PC-3 (cell line): ENCODE measurements around the gene POLDIP2. TPM values are rescaled to one million over a fixed set of nuclear protein-coding genes. Genes with fewer than 3 reads are reported as not detected.

Source experiments
- ATAC-seq: fragments of 200-7000 bp; cut with Tn5 transposase; 2 replicates; pipeline ENCODE4 v1.9.1; 2020; ENCODE audit warnings: mild to moderate bottlenecking, moderate library complexity
- BruUV-seq: library from RNA; stranded (reverse); fragments of 400-500 nt; replicated peaks from 2 replicates; lab custom pipeline; 2021; lab: Mats Ljungman, UMichigan
- CTCF ChIA-PET: fragments of 300-600 bp; sonication (Branson Sonifier 250); formaldehyde crosslinking; loops from one replicate; lab custom pipeline; 2022; ENCODE audit warnings: antibody characterized with exemption; lab: Charles Lee
- POLR2A ChIA-PET: fragments of 300-600 bp; sonication (Branson Sonifier 250); formaldehyde crosslinking; loops from one replicate; lab custom pipeline; 2022; ENCODE audit warnings: antibody characterized with exemption; ENCODE audit not compliant: unreplicated experiment; lab: Charles Lee
- DNase-seq: peaks from one replicate; pipeline ENCODE4 v3.0.0-alpha.2; 2015
- H2AFZ ChIP-seq: fragments of 300-600 bp; sonication (generic); 2 replicates; pipeline ENCODE4 v1.6.0; 2016; ENCODE audit warnings: antibody characterized with exemption, low read length
- H3F3A ChIP-seq: fragments of 300-600 bp; sonication (generic); one replicate; pipeline ENCODE4 v1.6.0; 2017; ENCODE audit warnings: antibody characterized with exemption, low read length, control low read depth, mild to moderate bottlenecking; ENCODE audit not compliant: unreplicated experiment
- H3K27ac ChIP-seq: fragments of 300-600 bp; sonication (generic); 2 replicates; pipeline ENCODE4 v1.5.1; 2016; ENCODE audit warnings: mild to moderate bottlenecking, low read length
- H3K27me3 ChIP-seq: fragments of 300-600 bp; sonication (generic); 2 replicates; pipeline ENCODE4 v1.6.1; 2016; ENCODE audit warnings: low read length, mixed read lengths
- H3K36me3 ChIP-seq: fragments of 300-600 bp; sonication (generic); 2 replicates; pipeline ENCODE4 v1.6.1; 2016; ENCODE audit warnings: low read depth, mixed run types, low read length, mixed read lengths
- H3K4me1 ChIP-seq: fragments of 300-600 bp; sonication (generic); 2 replicates; pipeline ENCODE4 v1.5.1; 2016; ENCODE audit warnings: low read length; ENCODE audit not compliant: insufficient read depth
- H3K4me2 ChIP-seq: fragments of 300-600 bp; sonication (generic); 2 replicates; pipeline ENCODE4 v1.6.0; 2016; ENCODE audit warnings: low read length
- H3K4me3 ChIP-seq: fragments of 300-600 bp; sonication (generic); 2 replicates; pipeline ENCODE4 v1.5.1; 2016; ENCODE audit warnings: mild to moderate bottlenecking, low read length, mixed read lengths
- H3K79me2 ChIP-seq: fragments of 300-600 bp; sonication (generic); 2 replicates; pipeline ENCODE4 v1.6.1; 2017; ENCODE audit warnings: low read length, mixed read lengths
- H3K9ac ChIP-seq: fragments of 300-600 bp; sonication (generic); 2 replicates; pipeline ENCODE4 v1.6.0; 2016; ENCODE audit warnings: mild to moderate bottlenecking, low read length
- H3K9me2 ChIP-seq: fragments of 300-600 bp; sonication (generic); replicated peaks from 2 replicates; pipeline ENCODE4 v1.6.1; 2016; ENCODE audit warnings: mixed run types, low read length, mixed read lengths
- H3K9me3 ChIP-seq: fragments of 300-600 bp; sonication (generic); 2 replicates; pipeline ENCODE4 v1.6.1; 2016; ENCODE audit warnings: low read length, mixed read lengths
- H4K20me1 ChIP-seq: fragments of 300-600 bp; sonication (generic); 2 replicates; pipeline ENCODE4 v1.6.1; 2016; ENCODE audit warnings: low read length, mixed read lengths
- CTCF ChIP-seq: fragments of 300-600 bp; sonication (generic); conservative IDR thresholded peaks from 2 replicates; pipeline ENCODE4 v1.5.1; 2017; ENCODE audit warnings: antibody characterized with exemption, low read depth, mild to moderate bottlenecking, low read length
- EZH2 ChIP-seq: fragments of 300-600 bp; sonication (generic); IDR thresholded peaks from one replicate; pipeline ENCODE4 v1.6.1; 2017; ENCODE audit warnings: antibody characterized with exemption, mild to moderate bottlenecking, low read length; ENCODE audit not compliant: unreplicated experiment
- EZH2phosphoT487 ChIP-seq: fragments of 300-600 bp; sonication (generic); IDR thresholded peaks from 2 replicates; pipeline ENCODE4 v1.6.1; 2018; ENCODE audit warnings: mild to moderate bottlenecking, antibody characterized with exemption, low read length, borderline replicate concordance
- intact Hi-C: fragments of 100-400 bp; cut with micrococcal nuclease; formaldehyde crosslinking; loops from 2 replicates; pipeline ENCODE4 v1.9.0; 2023
- total RNA-seq: library from RNA; depleted of rRNA; stranded (reverse); fragments of >200 nt; gene quantifications from 2 replicates; pipeline ENCODE4 v1.2.3, GENCODE V29; 2014

The POLDIP2 gene
- total RNA-seq, 1 experiment from 2014 or later = 137 TPM

- TF ChIP-seq CTCF (no peak), EZH2phosphoT487 (no peak), EZH2 (no peak)
- H2AFZ ChIP-seq = no peak overlapping the region
- no peaks in the 10 kb centered on the region for H3K9me3 ChIP-seq
- no peak overlapping the region for H3K4me3 ChIP-seq
- peak overlapping the region; percentile 86; the same call in 1 of the 2 replicates for H3K4me2 ChIP-seq
- H3K27me3 ChIP-seq = no peaks in the 10 kb centered on the region
- no peaks in the 10 kb centered on the region for H3K9me2 ChIP-seq
- BruUV-seq = no TSS peak
- ChIA-PET CTCF (no interaction called here), POLR2A (no interaction called here)
- peaks cover 34% of the 10 kb centered on the region for H3K79me2 ChIP-seq
- H3K4me1 ChIP-seq = peaks cover 33% of the 10 kb centered on the region
- H3K36me3 ChIP-seq = no peaks in the 10 kb centered on the region
- no peaks in the 10 kb centered on the region for H4K20me1 ChIP-seq
- ATAC-seq (no peak), DNase-seq (no peak)
- no peaks in the 10 kb centered on the region for H3F3A ChIP-seq
- no peak overlapping the region for H3K9ac ChIP-seq
- intact Hi-C loops = loop anchor here (10.0 kb wide), 1 partner anchor 63 kb away; no protein-coding TSS in a partner anchor
- no peak overlapping the region for H3K27ac ChIP-seq
Measured at GRCh38 chr17:28317099-28317965, 40.0 kb downstream of the POLDIP2 start.

GRCh38 chr17:28315846-28316705 is 41.3 kb downstream of the POLDIP2 start:
- H3F3A ChIP-seq = no peaks in the 10 kb centered on the region
- H3K27me3 ChIP-seq = no peaks in the 10 kb centered on the region
- H3K4me3 ChIP-seq = no peak overlapping the region
- ChIA-PET POLR2A (no interaction called here), CTCF (no interaction called here)
- H3K79me2 ChIP-seq = peaks cover 21% of the 10 kb centered on the region
- H3K9ac ChIP-seq = no peak overlapping the region
- intact Hi-C loops = loop anchor here (10.0 kb wide), 1 partner anchor 61 kb away; no protein-coding TSS in a partner anchor
- no peak overlapping the region for H2AFZ ChIP-seq
- no peaks in the 10 kb centered on the region for H3K36me3 ChIP-seq
- no peaks in the 10 kb centered on the region for H3K9me3 ChIP-seq
- no peak overlapping the region for H3K27ac ChIP-seq
- DNase-seq = no peak
- ATAC-seq = no peak
- no peaks in the 10 kb centered on the region for H3K9me2 ChIP-seq
- TF ChIP-seq EZH2 = no peak
- TF ChIP-seq EZH2phosphoT487 = no peak
- no TSS peak for BruUV-seq
- H4K20me1 ChIP-seq = no peaks in the 10 kb centered on the region
- H3K4me1 ChIP-seq = peaks cover 26% of the 10 kb centered on the region
- no peak overlapping the region for H3K4me2 ChIP-seq

GRCh38 chr17:28313841-28314240 is 43.5 kb downstream of the POLDIP2 start:
- H3K9ac ChIP-seq = no peak overlapping the region
- POLR2A ChIA-PET = no interaction called here
- CTCF ChIA-PET = no interaction called here
- intact Hi-C loops = loop anchor here (10.0 kb wide), 1 partner anchor 59 kb away; no protein-coding TSS in a partner anchor
- no peaks in the 10 kb centered on the region for H3K27me3 ChIP-seq
- no peak overlapping the region for H3K27ac ChIP-seq
- H3F3A ChIP-seq = no peaks in the 10 kb centered on the region
- no peaks in the 10 kb centered on the region for H3K79me2 ChIP-seq
- TF ChIP-seq CTCF = no peak
- TF ChIP-seq EZH2 = no peak
- TF ChIP-seq EZH2phosphoT487 = no peak
- no peak for ATAC-seq
- H3K9me3 ChIP-seq = no peaks in the 10 kb centered on the region
- H3K9me2 ChIP-seq = no peaks in the 10 kb centered on the region
- H4K20me1 ChIP-seq = no peaks in the 10 kb centered on the region
- H3K4me1 ChIP-seq = peaks cover 10% of the 10 kb centered on the region
- no TSS peak for BruUV-seq
- H3K36me3 ChIP-seq = no peaks in the 10 kb centered on the region
- DNase-seq = no peak
- no peak overlapping the region for H3K4me3 ChIP-seq
- no peak overlapping the region for H3K4me2 ChIP-seq
- H2AFZ ChIP-seq = no peak overlapping the region
